K562 (cell line): Measurements from ENCODE around the gene LUC7L. TPM values are rescaled to one million over a fixed set of nuclear protein-coding genes. Genes with fewer than 3 reads are reported as not detected.

Experiments used
- ARNT ChIP-seq, 2 experiments: fragments of 450-650 bp; IDR thresholded peaks; 2 replicates each; pipeline ENCODE4 v1.6.1; 2016; ENCODE audit warnings: mild to moderate bottlenecking in 1 of 2
- BCL6 ChIP-seq: fragments of 250-450 bp; sonication (Bioruptor Pico); IDR thresholded peaks from 2 replicates; pipeline ENCODE4 v1.4.0; 2020
- CBFB ChIP-seq: sonication (generic); formaldehyde crosslinking; IDR thresholded peaks from 2 replicates; pipeline ENCODE4 v1.4.0; 2020; ENCODE audit warnings: mild to moderate bottlenecking, missing genetic modification reagents
- CREM ChIP-seq: IDR thresholded peaks from 2 replicates; pipeline ENCODE4 v1.6.1; 2014; ENCODE audit warnings: antibody characterized with exemption, low read depth
- FOS ChIP-seq: IDR thresholded peaks from 3 replicates; pipeline ENCODE4 v1.6.1; 2011; ENCODE audit not compliant: insufficient read length; ENCODE audit errors: extremely low read depth
- FOXK1 ChIP-seq: sonication (generic); formaldehyde crosslinking; IDR thresholded peaks from 2 replicates; pipeline ENCODE4 v1.8.0; 2022; ENCODE audit warnings: missing genetic modification reagents, mild to moderate bottlenecking, borderline replicate concordance
- GABPA ChIP-seq: fragments of 200-800 bp; sonication (Bioruptor generic); conservative IDR thresholded peaks from 2 replicates; pipeline ENCODE4 v1.6.1; 2016; ENCODE audit warnings: low read depth, missing genetic modification characterization, missing compliant biosample characterization
- GABPB2 ChIP-seq: fragments of 250-450 bp; sonication (Bioruptor Pico); conservative IDR thresholded peaks from 2 replicates; pipeline ENCODE4 v1.5.1; 2021; ENCODE audit warnings: mild to moderate bottlenecking
- HCFC1 ChIP-seq: IDR thresholded peaks from 2 replicates; pipeline ENCODE4 v1.6.1; 2012; ENCODE audit warnings: low read depth, low read length, improper control_type of control experiment
- HNRNPLL ChIP-seq: fragments of 200-400 bp; formaldehyde crosslinking; IDR thresholded peaks from 2 replicates; pipeline ENCODE4 v1.6.1; 2017; ENCODE audit warnings: low read length, low read depth, mild to moderate bottlenecking; ENCODE audit not compliant: poor library complexity, severe bottlenecking
- ILK ChIP-seq: fragments of 450-650 bp; IDR thresholded peaks from 2 replicates; pipeline ENCODE4 v1.6.1; 2016; ENCODE audit warnings: missing genetic modification characterization, low read depth, mild to moderate bottlenecking, missing compliant biosample characterization, moderate library complexity, borderline replicate concordance
- LARP7 ChIP-seq: fragments of 450-650 bp; IDR thresholded peaks from 2 replicates; pipeline ENCODE4 v1.6.1; 2016
- MECOM ChIP-seq: fragments of 250-450 bp; sonication (Bioruptor Pico); IDR thresholded peaks from 2 replicates; pipeline ENCODE4 v1.8.0; 2022; ENCODE audit warnings: inconsistent platforms
- SMAD4 ChIP-seq: fragments of 250-450 bp; sonication (Bioruptor Pico); conservative IDR thresholded peaks from 2 replicates; pipeline ENCODE4 v1.8.0; 2021; ENCODE audit warnings: inconsistent platforms, mild to moderate bottlenecking, moderate library complexity
- TBL1XR1 ChIP-seq, 2 experiments: IDR thresholded peaks; 2 replicates each; pipeline ENCODE4 v1.6.1; 2012; ENCODE audit warnings: improper control_type of control experiment in 2 of 2, low read length in 2 of 2, mild to moderate bottlenecking in 1 of 2
- TBP ChIP-seq: optimal IDR thresholded peaks from 2 replicates; pipeline ENCODE3; 2011; ENCODE audit warnings: low read depth, low read length, improper control_type of control experiment
- ZNF133 ChIP-seq: fragments of 250-450 bp; sonication (Bioruptor Pico); IDR thresholded peaks from 2 replicates; pipeline ENCODE4 v1.4.0; 2020; ENCODE audit warnings: mild to moderate bottlenecking
- ZNF175 ChIP-seq: fragments of 200-800 bp; sonication (Bioruptor generic); IDR thresholded peaks from 2 replicates; pipeline ENCODE4 v1.6.1; 2016; ENCODE audit warnings: low read depth, mild to moderate bottlenecking, missing genetic modification characterization, missing compliant biosample characterization
- ZNF253 ChIP-seq: fragments of 250-450 bp; sonication (Bioruptor Pico); conservative IDR thresholded peaks from 2 replicates; pipeline ENCODE4 v1.6.1; 2021; ENCODE audit warnings: mild to moderate bottlenecking
- ZNF354B ChIP-seq: fragments of 250-450 bp; sonication (Bioruptor Pico); IDR thresholded peaks from 2 replicates; pipeline ENCODE4 v1.4.0; 2020
- ZNF830 ChIP-seq: fragments of 250-450 bp; sonication (Bioruptor Pico); IDR thresholded peaks from 2 replicates; pipeline ENCODE4 v1.5.0; 2021; ENCODE audit warnings: mild to moderate bottlenecking
- polyA plus RNA-seq, 8 experiments: library from polyadenylated mRNA; depleted of rRNA in 4 of 8; stranded (reverse) in 5 of 8; unstranded in 3 of 8; fragments of >200 nt; fragmentation: Nextera tagmentation in 2 of 8; fragmentation: Illumina TruSeq in 1 of 8; extraction: Ambion mirVana in 2 of 8; extraction: Trizol in 1 of 8; gene quantifications; 2 replicates each; pipeline versions ENCODE4 v1.2.1 to v1.2.3, GENCODE V29; 2011 to 2014; ENCODE audit warnings: inconsistent platforms in 1 of 8, missing spikeins in 1 of 8
- total RNA-seq, 7 experiments: library from RNA; depleted of rRNA in 6 of 7; stranded (reverse); fragments of >200 nt in 6 of 7; fragmentation: Illumina TruSeq in 2 of 7; extraction: Trizol in 2 of 7; gene quantifications; 2 replicates each; pipeline versions ENCODE4 v1.2.1 to v1.2.3, GENCODE V29; 2011 to 2021; ENCODE audit warnings: low replicate concordance in 1 of 7
- TF ChIP-seq, protein P1 (sequence below): sonication (generic); formaldehyde crosslinking; IDR thresholded peaks from 2 replicates; pipeline ENCODE4 v1.8.1; 2023; ENCODE audit warnings: mild to moderate bottlenecking, missing genetic modification reagents
- TF ChIP-seq, protein P2 (sequence below): sonication (generic); formaldehyde crosslinking; IDR thresholded peaks from 2 replicates; pipeline ENCODE4 v1.8.1; 2023; ENCODE audit warnings: mild to moderate bottlenecking, missing genetic modification reagents
- TF ChIP-seq, protein P3 (sequence below): fragments of 250-450 bp; sonication (Bioruptor Pico); IDR thresholded peaks from 2 replicates; pipeline ENCODE4 v1.4.0; 2020

The LUC7L gene
- total and polyA plus RNA-seq, 9 of the 15 experiments (the other 6 are each of a cell fraction or from before 2014, with no cell fraction given) = 1.7 to 93.3 (median 59.5) TPM

DNA sequence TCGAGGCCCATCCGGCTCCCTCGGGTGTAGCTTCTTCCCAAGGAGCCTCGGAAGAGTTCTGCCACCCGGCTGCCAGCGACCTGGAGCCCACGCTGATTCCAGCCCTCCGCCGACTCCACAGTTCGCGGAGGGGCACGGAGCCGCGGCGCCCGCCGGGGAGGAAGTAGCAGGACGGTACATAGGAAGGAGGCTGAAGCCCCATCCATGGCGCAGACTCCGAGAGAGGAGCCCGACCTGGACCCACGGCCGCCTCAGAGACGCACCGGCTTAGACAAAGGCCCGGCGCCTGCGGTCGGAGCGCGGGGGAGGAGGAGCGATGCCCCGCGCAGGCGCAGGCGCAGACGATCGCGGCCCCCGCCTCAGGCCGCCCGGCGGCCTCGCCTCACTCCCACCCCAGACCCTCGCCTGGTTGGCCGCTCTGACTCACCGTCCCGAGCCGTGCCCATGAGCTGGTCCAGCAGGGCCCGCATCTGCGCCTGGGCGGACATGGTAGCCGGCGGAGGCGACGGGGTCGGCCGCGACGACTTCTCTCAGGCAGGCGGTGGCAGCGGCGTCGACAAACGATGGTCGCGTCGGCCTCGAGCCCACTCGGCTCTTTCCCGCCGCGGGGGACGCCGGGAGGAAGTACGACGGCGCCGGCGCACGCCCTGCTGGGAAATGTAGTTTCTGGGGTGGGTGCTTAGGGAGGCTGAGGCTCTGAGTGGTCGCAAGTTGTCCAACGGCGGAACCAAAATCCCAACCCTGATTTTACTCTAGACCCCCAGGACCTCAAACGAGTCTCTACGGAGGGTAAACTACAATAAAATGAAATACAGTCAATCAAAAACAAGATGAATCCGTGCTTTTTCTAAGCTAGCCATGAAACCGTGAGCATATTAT is at the start of gene LUC7L (continued):
- no peak for TF ChIP-seq MECOM (CRISPR knock-in tag)
- TF ChIP-seq ZNF133 (CRISPR knock-in tag) = no peak
- no peak for TF ChIP-seq HNRNPLL
- TF ChIP-seq BCL6 = no peak
- no peak for TF ChIP-seq ZNF354B (CRISPR knock-in tag)
- TF ChIP-seq, protein P1, sequence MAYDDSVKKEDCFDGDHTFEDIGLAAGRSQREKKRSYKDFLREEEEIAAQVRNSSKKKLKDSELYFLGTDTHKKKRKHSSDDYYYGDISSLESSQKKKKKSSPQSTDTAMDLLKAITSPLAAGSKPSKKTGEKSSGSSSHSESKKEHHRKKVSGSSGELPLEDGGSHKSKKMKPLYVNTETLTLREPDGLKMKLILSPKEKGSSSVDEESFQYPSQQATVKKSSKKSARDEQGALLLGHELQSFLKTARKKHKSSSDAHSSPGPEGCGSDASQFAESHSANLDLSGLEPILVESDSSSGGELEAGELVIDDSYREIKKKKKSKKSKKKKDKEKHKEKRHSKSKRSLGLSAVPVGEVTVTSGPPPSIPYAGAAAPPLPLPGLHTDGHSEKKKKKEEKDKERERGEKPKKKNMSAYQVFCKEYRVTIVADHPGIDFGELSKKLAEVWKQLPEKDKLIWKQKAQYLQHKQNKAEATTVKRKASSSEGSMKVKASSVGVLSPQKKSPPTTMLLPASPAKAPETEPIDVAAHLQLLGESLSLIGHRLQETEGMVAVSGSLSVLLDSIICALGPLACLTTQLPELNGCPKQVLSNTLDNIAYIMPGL (CRISPR knock-in tag) = peak; percentile 61; the same call in 1 of the 2 replicates
- TF ChIP-seq GABPB2 = no peak
- peak; percentile 97 for TF ChIP-seq GABPA
- TF ChIP-seq LARP7 = no peak
- no peak for TF ChIP-seq ILK
- peak; percentile 98 for TF ChIP-seq CREM
- TF ChIP-seq TBP = peak; percentile 87
- TF ChIP-seq CBFB (CRISPR knock-in tag) = peak; percentile 69; the same call in 1 of the 2 replicates
- peak; percentile 73; the same call in 1 of the 2 replicates for TF ChIP-seq ZNF830 (CRISPR knock-in tag)
- TF ChIP-seq ARNT (IDR thresholded peaks at IDR 0.05) = no peak
- TF ChIP-seq TBL1XR1 (IDR thresholded peaks at IDR 0.05; ENCODE audit: low read length in 2 of 2) = peak in 1 of 2 experiments; percentile 12; a peak in 1 of 4 replicates
- peak; percentile 98 for TF ChIP-seq HCFC1
- no peak for TF ChIP-seq FOS
- TF ChIP-seq, protein P2, sequence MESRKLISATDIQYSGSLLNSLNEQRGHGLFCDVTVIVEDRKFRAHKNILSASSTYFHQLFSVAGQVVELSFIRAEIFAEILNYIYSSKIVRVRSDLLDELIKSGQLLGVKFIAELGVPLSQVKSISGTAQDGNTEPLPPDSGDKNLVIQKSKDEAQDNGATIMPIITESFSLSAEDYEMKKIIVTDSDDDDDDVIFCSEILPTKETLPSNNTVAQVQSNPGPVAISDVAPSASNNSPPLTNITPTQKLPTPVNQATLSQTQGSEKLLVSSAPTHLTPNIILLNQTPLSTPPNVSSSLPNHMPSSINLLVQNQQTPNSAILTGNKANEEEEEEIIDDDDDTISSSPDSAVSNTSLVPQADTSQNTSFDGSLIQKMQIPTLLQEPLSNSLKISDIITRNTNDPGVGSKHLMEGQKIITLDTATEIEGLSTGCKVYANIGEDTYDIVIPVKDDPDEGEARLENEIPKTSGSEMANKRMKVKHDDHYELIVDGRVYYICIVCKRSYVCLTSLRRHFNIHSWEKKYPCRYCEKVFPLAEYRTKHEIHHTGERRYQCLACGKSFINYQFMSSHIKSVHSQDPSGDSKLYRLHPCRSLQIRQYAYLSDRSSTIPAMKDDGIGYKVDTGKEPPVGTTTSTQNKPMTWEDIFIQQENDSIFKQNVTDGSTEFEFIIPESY (CRISPR knock-in tag) = peak; percentile 86
- TF ChIP-seq ZNF175 (CRISPR knock-in tag) = peak; percentile 81
- TF ChIP-seq SMAD4 = peak; percentile 83
- TF ChIP-seq, protein P3, sequence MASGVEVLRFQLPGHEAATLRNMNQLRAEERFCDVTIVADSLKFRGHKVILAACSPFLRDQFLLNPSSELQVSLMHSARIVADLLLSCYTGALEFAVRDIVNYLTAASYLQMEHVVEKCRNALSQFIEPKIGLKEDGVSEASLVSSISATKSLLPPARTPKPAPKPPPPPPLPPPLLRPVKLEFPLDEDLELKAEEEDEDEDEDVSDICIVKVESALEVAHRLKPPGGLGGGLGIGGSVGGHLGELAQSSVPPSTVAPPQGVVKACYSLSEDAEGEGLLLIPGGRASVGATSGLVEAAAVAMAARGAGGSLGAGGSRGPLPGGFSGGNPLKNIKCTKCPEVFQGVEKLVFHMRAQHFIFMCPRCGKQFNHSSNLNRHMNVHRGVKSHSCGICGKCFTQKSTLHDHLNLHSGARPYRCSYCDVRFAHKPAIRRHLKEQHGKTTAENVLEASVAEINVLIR (CRISPR knock-in tag) = peak; percentile 86
- TF ChIP-seq FOXK1 (CRISPR knock-in tag) = no peak
- TF ChIP-seq ZNF253 (CRISPR knock-in tag) = no peak
